Measurements from ENCODE around the gene OR5K2.

OR5K2 gene

DNA sequence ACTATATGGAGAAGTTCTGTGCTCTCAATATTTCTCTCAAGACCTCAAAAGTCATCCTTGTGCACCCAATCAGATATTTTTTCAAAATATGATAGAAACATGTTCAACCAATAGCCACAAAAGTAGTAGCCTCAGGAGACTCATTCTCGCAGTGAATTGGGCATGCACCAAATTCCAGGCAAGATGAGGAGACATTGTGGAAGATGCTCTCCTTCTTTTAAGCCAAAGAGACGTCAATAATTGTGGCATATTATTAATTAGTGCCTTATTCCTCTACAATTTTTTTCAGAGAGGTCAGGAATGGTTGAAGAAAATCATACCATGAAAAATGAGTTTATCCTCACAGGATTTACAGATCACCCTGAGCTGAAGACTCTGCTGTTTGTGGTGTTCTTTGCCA lies at the start of gene OR5K2:
OR5K2 (plus strand) TSS at position 301 of the 400 bp plus-strand sequence; CDS start at position 301, 0 bp downstream.
- DNase-seq (ENCODE audit: low read depth in 3 of 3), result no peak

GRCh38 chr3:98449606-98450193 lies 47.8 kb upstream of the OR5K2 start:
- DNase-seq (ENCODE audit: low read depth in 3 of 3), result no peak

GRCh38 chr3:98450372-98450771 lies 47.1 kb upstream of the OR5K2 start:
- no peak for DNase-seq (ENCODE audit: low read depth in 3 of 3)

DNA sequence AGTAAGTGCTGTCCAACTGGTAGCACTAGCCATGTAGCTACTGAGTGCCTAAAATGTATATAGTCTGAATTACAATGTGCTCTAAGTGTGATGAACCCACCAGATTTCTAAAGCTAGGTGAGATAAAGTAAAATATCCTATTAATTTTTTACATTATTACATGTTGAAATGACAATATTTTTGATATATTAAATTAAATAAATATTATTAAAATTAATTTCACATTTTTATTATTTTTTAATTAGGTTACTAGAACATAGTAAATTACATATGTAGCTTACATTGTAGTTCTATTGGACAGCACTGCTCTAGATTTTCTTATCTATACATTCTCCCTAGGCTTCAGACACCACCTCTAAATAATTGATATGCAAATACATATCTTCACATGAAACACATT lies 43.7 kb upstream of the OR5K2 start:
- no peak for DNase-seq (ENCODE audit: low read depth in 3 of 3)

DNA sequence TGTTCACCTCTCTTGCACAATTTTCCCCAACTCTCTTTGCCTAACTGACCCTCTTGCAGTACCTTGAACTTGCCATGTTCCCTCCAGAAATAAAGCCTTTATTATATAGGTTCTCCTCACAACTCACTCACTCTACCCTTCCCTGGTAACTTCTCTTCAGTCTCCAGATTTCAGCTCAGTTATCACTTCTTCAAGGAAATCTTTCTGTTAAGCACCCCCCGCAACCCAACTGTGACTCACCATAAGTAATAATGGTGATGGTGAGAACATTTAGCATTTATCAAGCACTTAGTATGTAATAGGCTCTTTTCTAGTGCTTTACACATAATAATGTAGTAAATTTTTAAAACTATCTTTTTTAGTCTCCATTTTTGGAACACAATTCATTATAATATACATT lies 42.6 kb upstream of the OR5K2 start:
- no peak for DNase-seq (ENCODE audit: low read depth in 3 of 3)

- no peak for DNase-seq (ENCODE audit: low read depth in 3 of 3)
Observed at GRCh38 chr3:98457543-98457942, 39.9 kb upstream of the OR5K2 start.

DNA sequence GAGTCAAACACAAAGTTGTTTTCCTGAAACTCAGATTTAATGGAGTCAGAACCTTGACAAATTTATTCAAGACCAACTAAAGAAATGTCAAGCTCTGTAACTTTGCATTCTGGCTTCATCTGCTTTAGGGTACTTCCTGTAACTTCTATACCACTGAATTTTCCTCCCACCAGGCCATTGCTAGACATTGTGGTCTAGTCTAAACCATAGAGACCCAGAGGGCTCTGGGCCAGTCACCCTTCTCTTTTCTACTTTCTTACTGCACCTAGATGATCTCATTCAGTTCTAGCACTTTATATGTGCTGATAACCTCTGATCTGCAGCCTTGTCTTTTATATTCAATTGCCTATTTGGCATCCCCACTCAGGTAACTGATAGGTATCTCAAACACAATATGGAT lies 37.3 kb upstream of the OR5K2 start:
- DNase-seq (ENCODE audit: low read depth in 3 of 3), result no peak

DNA sequence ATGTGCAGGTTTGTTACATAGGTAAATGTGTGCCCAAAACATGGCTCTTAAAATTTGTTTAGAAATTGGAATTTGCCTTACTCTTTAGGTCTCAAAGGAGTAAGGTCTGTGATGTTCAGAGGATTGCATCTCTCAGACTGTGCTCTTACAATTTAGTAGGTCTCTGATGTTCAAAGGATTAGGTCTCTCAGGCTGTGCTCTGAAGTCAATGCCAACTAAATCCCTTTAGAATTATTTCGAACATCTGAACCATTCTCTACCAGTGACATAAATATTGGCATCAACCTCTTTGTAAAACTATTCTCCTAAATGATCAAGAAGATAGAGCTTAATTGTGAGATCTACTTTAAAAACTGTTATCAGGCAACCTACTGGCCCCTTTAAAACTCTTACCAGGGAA lies 34.6 kb upstream of the OR5K2 start, which contains the start of gene OR5K1:
OR5K1 (plus strand) TSS at position 301 of the 400 bp plus-strand sequence. CDS start 6,376 bp downstream, outside the sequence.
- DNase-seq (ENCODE audit: low read depth in 3 of 3), result no peak

DNA sequence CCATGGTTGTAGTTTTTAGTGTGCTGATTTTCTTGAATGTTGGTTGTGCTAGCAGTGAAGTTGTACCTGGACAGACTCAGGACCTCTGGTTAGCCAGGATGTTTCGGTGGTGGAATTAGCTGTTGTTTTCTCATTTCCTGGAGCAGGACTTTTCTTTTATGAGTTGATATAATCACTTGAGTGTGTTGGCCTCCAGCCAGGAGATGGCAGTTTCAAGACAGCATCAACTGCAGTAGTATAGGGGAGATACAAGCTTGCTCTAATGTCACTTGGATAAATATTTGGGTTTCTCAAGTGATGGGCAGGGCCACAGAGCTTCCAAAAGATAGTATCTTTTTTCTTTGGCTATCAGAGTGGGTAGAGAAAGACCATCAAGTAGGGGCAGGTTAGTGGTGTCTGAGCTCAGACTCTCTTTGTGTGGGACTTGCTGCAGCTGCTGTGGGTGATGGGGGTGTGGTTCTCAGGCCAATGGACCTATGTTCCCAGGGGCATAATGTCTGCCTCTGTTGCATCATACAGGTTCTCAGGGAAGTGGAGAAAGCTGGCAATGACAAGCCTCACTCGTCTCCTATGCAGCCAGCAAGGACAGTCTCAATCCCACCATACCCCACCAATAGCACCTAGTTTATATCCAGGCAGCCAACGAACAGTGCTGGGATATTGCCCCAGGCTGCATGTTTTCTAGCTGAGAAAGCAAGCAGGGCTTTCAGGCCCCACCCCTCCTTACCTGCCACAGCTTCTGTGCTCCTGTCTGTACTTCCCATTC lies 14.6 kb upstream of the OR5K2 start:
- DNase-seq (ENCODE audit: low read depth in 3 of 3), result no peak

DNA sequence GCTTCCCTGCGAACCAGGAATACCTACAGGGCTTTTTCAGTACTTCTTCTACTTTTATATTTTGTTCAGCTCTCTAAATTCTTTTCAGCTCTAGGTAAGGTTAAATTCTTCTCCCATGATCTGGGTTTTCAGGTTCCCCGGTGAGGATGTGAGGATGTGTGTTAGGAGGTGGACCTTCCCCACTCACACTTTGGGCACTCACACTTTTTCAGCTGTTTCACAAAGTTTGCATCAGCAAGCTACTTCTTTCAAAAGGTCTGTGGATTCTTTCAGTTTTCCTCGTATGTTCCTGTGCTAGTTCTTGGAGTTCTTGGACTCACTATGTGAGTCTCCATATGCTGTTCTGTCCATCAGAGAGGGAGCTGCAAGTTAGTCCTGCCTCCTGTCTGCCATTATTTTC lies 13.9 kb upstream of the OR5K2 start:
- no peak for DNase-seq (ENCODE audit: low read depth in 3 of 3)

DNA sequence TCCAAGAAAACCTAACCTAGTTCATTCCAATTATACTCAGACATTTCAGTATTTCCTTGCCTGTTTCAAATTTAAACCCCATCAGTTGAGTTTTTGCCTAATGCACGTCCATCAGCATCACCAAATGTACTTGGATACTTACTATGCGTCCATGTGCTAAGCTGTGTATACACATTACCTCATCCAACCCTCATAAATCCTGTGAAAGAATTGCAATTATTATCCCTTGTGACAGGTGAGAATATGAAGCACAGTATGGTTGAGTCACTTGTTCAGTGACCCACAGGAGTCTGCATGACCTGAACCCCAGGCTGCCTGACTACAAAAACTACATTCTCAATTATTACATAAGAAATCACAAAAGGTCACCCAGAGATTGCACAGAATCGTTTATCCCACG lies 2.5 kb downstream of the OR5K2 start:
- DNase-seq (ENCODE audit: low read depth in 3 of 3), result no peak

- no peak for DNase-seq (ENCODE audit: low read depth in 3 of 3)
Observed at GRCh38 chr3:98501270-98501669, 3.8 kb downstream of the OR5K2 start.

GRCh38 chr3:98501863-98502576 lies 4.5 kb downstream of the OR5K2 start:
- DNase-seq (ENCODE audit: low read depth in 3 of 3), result no peak

DNA sequence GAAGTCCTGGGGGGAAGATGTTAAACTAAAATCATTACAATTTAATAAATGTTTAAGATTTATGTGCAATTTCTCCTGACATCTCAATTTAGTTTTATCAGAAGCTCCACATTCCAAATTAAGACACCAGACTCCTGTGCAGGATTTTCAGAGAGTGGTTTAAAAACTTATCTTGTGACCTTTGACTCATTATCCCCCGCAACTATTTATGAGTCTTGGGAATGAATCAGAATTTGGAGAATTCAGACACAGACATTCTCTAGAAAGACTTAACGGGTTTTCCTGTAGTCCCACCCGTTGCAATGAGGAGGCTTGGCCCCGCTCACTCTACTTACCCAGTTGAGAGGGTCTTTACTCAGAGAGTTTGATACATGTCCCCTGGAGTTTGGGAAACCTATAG lies 7.1 kb downstream of the OR5K2 start:
- DNase-seq (ENCODE audit: low read depth in 3 of 3), result no peak

DNA sequence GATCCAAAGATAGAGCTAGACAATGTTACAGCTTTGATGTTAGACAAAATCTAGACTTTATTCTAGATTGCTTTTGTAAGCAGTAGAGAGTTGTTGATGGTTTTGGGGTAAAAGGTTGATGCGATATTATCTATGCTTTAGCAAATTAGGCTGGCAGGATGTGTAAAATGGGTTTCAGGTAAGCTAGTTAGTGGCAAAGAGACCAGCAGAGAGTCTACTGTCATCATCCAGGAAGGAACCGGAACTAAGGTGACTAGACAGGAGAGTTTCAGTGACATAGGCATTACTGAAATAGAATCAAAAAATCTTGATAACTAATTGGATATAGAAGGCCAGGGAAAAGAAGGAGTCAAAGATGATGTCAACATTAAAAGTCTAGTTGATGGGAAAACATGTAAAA lies 11.1 kb downstream of the OR5K2 start:
- no peak for DNase-seq (ENCODE audit: low read depth in 3 of 3)

GRCh38 chr3:98512576-98512975 lies 15.1 kb downstream of the OR5K2 start:
- DNase-seq (ENCODE audit: low read depth in 3 of 3), result no peak

DNA sequence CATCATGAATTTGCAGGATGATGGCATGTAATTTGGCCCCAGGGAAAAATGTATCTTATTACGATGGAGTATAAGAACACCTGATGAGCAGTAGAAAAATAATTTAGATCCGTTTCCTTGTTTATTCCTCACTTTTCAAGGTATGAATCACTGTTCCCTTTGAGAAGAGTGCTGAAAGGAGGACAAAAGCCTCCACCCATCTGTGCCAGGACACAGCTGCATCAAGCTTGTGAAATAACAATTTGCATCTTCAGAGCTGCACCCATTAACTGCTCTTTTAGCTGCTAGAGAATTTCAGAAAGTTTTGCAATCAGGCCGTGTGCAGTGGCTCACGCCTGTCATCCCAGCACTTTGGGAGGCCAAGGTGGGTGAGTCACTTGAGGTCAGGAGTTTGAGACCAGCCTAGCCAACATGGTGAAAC lies 15.6 kb downstream of the OR5K2 start:
- no peak for DNase-seq (ENCODE audit: low read depth in 3 of 3)

DNA sequence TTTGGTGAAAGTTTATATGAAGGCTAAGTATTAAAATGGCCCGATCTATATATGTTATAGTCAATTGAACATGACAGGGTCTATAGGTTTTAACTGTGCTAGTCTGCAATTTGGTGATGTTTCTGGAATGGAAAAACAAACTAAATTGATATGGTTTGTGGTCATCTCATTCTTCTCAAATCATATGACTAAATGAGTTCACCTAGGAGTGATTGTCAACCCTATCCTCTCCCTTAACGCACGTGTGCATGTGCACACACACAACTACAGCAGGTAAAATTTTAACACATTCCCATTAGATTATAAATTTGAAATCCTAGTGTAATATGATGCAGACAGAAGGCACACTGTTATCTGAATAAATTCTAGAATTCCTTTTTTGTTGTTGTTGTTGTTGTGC lies 16.3 kb downstream of the OR5K2 start:
- no peak for DNase-seq (ENCODE audit: low read depth in 3 of 3)

DNA sequence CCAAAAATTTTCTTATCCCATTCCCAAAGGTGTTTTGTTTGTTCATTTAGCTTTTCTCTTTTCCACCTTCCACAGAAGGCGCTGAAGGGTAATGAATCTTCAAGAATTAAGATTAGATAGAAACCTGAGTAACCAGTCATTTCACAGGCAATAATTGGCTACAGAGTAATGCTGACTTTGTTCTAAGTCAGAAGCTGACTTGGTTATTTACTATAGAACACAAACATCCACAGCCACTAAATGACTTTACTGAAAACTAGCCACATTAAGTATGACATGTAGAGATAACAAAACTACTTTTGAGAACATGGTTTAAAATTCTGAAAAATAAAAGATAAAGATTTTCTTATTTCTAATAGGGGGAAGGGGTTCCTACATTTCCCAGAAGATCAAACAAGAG lies 17.5 kb downstream of the OR5K2 start:
- DNase-seq (ENCODE audit: low read depth in 3 of 3), result no peak

DNA sequence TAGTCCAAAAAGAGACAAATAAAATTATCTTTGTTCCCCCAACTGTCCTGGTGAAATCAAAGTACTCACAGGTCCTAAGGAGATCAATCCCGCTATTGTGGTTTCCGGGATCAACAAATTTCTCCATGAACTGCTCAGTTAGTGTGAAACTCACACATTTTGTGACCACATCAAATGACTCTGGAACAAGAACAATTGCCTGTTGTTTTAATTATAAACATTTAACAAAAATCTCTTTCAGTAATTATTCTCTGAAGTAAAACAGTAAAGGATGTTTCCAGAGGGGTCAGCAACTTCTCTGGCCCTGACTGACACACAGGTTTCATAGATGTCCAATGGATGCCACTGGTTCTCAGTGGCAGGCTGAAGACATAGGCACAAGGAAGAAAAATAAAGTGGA lies 21.3 kb downstream of the OR5K2 start:
- no peak for DNase-seq (ENCODE audit: low read depth in 3 of 3)

DNA sequence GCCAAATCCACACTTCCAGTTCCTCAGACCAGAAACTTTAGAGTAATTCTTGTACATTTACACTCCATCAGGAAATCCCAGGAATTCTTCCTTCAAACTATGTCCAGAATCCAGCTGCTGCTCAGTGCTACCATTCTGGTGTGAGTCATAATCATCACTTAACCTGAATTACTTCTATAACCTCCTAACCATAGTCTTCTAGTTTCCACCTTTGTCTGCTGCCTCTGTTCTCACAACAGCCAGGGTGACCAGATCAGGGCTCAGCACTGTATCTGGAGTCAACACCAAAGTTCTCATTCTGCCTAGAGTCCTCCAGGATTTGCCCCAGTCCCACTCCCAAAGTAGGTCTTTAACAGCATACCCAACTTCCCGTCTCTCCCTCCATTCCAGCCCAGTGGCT lies 21.9 kb downstream of the OR5K2 start:
- DNase-seq (ENCODE audit: low read depth in 3 of 3), result no peak

DNA sequence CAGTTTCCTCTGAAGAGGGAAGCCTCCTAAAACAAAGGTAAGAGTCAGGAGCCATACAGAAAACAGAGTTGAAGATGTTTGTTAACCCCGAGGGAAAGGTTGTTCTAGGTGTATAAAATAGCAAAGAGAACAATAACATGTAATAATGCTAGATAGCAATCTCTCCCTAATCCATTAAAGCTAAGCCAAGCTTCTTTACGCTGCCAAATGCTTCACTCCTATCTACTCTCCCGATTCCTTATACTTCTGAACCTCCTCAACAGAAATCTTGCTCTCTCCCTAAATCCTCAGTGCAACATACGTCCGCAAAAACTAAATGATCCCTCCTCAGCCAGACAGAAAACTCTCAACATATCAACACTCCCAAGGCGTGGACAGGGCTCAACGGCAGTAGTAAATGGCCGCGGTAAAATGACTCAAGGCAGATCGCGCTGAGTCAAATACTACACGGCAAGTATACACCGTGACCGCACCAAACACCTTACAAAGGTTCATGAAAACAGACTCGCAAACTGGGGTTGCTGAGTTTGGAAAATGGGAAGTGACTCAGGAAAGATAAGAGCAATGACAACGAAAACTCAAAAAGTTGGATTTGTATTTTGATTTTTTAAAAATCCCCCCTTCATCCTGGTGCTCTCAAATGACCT lies 24.5 kb downstream of the OR5K2 start:
- peak; percentile 28 to 53 (median 49) for DNase-seq (ENCODE audit: low read depth in 3 of 3)

Measured in stimulated activated CD4-positive, alpha-beta T cell treated with anti-CD3 and anti-CD28 coated beads, TNF-alpha, amount 100 ng/mL, for 24 hours (primary cell).